Panc1 (cell line): ENCODE measurements around the gene NOP16. TPM values are rescaled to one million over a fixed set of nuclear protein-coding genes. Genes with fewer than 3 reads are reported as not detected.

Experiments
- ATAC-seq: fragments of 200-7000 bp; cut with Tn5 transposase; 2 replicates; pipeline ENCODE4 v1.9.1; 2020; ENCODE audit warnings: mild to moderate bottlenecking, moderate library complexity
- BruUV-seq: library from RNA; stranded (reverse); fragments of 400-500 nt; replicated peaks from 2 replicates; lab custom pipeline; 2021; lab: Mats Ljungman, UMichigan
- CTCF ChIA-PET: fragments of 300-600 bp; sonication (Branson Sonifier 250); formaldehyde crosslinking; loops from one replicate; lab custom pipeline; 2022; ENCODE audit warnings: antibody characterized with exemption; lab: Charles Lee
- POLR2A ChIA-PET: fragments of 300-600 bp; sonication (Branson Sonifier 250); formaldehyde crosslinking; loops from one replicate; lab custom pipeline; 2022; ENCODE audit warnings: antibody characterized with exemption; lab: Charles Lee
- DNase-seq: peaks from one replicate; pipeline ENCODE4 v3.0.0-alpha.2; 2010; ENCODE audit warnings: low read depth, low spot score
- H3K27ac ChIP-seq: 2 replicates; pipeline ENCODE4 v1.5.1; 2011; ENCODE audit warnings: mild to moderate bottlenecking, low read length, inconsistent platforms
- H3K27me3 ChIP-seq: fragments of 200-500 bp; sonication (Bioruptor generic); 2 replicates; pipeline ENCODE4 v1.6.0; 2014; ENCODE audit warnings: low read length, inconsistent platforms; ENCODE audit not compliant: control insufficient read depth, insufficient read depth
- H3K36me3 ChIP-seq: fragments of 200-500 bp; sonication (Bioruptor generic); 2 replicates; pipeline ENCODE4 v1.5.1; 2014; ENCODE audit warnings: inconsistent platforms, mild to moderate bottlenecking, low read length, moderate library complexity; ENCODE audit not compliant: control insufficient read depth, insufficient read depth
- H3K4me1 ChIP-seq: 2 replicates; pipeline ENCODE4 v1.5.1; 2011; ENCODE audit warnings: inconsistent platforms, mild to moderate bottlenecking, low read length, moderate library complexity; ENCODE audit not compliant: control insufficient read depth, insufficient read depth
- H3K4me3 ChIP-seq, 2 experiments: 2 replicates each; pipeline ENCODE4 v1.5.1; 2011 to 2012; ENCODE audit warnings: low read depth in 2 of 2, low read length in 2 of 2, mild to moderate bottlenecking in 2 of 2, inconsistent platforms in 1 of 2, moderate library complexity in 1 of 2
- H3K9me3 ChIP-seq: fragments of 200-500 bp; sonication (Bioruptor generic); 2 replicates; pipeline ENCODE4 v1.5.1; 2014; ENCODE audit warnings: low read depth, mild to moderate bottlenecking, inconsistent platforms, low read length, moderate library complexity; ENCODE audit not compliant: control insufficient read depth, insufficient read depth
- POLR2AphosphoS5 ChIP-seq: IDR thresholded peaks from 2 replicates; pipeline ENCODE4 v1.6.1; 2012; ENCODE audit warnings: mild to moderate bottlenecking, low read depth, low read length, moderate library complexity
- SIN3A ChIP-seq: IDR thresholded peaks from 2 replicates; pipeline ENCODE4 v1.6.1; 2012; ENCODE audit warnings: low read depth, mild to moderate bottlenecking, low read length, moderate library complexity, borderline replicate concordance; ENCODE audit not compliant: insufficient read depth
- TCF7L2 ChIP-seq: IDR thresholded peaks from 2 replicates; pipeline ENCODE4 v1.6.1; 2011; ENCODE audit warnings: mild to moderate bottlenecking, low read depth, low read length, inconsistent platforms
- in situ Hi-C: cut with HindIII; loops from 2 replicates; pipeline ENCODE4 v1.10.0; 2016; ENCODE audit warnings: low sequenced_read_pairs, low pct_unique_long_range_greater_than_20kb
- intact Hi-C: fragments of 100-400 bp; cut with micrococcal nuclease; formaldehyde crosslinking; loops from one replicate; pipeline ENCODE4 v1.10.0; 2022; ENCODE audit not compliant: unreplicated experiment
- total RNA-seq: library from RNA; stranded (reverse); gene quantifications from one replicate; pipeline ENCODE4 v1.2.1, GENCODE V29; 2021; ENCODE audit not compliant: unreplicated experiment
- TF ChIP-seq, protein P1 (sequence below), 2 experiments: IDR thresholded peaks; 2 replicates each; pipeline ENCODE4 v1.6.1; 2011 to 2012; ENCODE audit warnings: low read depth in 2 of 2, control low read depth in 1 of 2, low read length in 1 of 2, mild to moderate bottlenecking in 1 of 2, moderate library complexity in 1 of 2; ENCODE audit not compliant: insufficient read depth in 1 of 2
- TF ChIP-seq, protein P2 (sequence below): fragments of 450-650 bp; IDR thresholded peaks from 2 replicates; pipeline ENCODE4 v1.5.1; 2017; ENCODE audit warnings: mild to moderate bottlenecking

The NOP16 gene
- total RNA-seq, 1 experiment from 2014 or later, result 76.2 TPM

DNA sequence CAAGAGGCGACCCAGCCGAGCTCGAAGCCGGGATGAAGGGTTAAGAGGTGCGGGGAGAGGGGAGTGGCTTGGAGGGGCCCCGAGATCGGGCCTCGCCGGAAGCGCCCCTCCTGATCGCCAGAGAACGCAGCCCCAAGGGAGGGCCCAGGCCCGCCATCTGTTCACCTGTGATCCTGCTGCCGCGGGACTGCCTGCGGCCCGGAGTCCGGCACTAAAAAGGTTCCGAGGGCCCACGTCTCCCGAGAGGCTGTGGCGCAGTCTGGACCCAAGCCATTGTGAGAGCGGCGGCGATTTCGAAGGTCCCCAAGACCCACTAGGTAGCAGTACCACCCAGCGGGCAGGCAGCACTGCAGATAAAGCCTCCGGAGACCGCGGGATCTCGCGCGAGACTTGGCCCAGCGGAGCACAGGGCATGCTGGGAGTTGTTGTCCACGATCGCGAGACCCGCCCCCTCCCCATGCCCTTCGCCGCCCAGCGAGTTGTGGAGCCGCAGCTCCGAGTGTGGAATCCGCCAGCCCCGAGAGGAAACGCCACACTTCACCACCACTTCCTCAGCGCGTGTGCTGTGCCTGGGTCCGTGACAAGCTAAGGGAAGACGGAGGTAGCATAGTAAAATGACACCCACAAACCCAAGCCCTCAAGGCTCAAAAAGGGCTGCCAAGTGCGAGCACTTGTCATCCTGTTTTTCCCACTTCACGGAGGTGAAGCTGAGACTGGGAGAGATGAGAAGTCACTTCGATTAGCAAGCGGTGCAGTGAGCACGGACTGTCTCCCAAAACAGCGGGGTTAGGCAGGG is 26.8 kb downstream of the NOP16 start, which contains the start of gene KIAA1191:
Gene KIAA1191, minus strand, starts transcription at position 328 of the 796 bp plus-strand sequence. CDS start 2,256 bp downstream, outside the sequence.
- Histone ChIP-seq H3K4me1 (peaks cover 13% of the 10 kb centered on the region), H3K36me3 (peaks cover 6% of the 10 kb centered on the region), H3K27ac (peak within 1 kb of the TSS; percentile 93), H3K4me3 (peak within 1 kb of the TSS; percentile 93 to 99), H3K27me3 (no peaks in the 10 kb centered on the region), H3K9me3 (no peaks in the 10 kb centered on the region)
- in situ Hi-C loops, result no loop called here
- POLR2A ChIA-PET, result interaction anchor here (0.9 kb wide), 1 partner anchor 24 kb away, joined by 3 read pairs; no protein-coding TSS in a partner anchor
- ATAC-seq (peak; percentile 97), DNase-seq (peak; percentile 69)
- TF ChIP-seq TCF7L2, result no peak
- TF ChIP-seq, protein P1, sequence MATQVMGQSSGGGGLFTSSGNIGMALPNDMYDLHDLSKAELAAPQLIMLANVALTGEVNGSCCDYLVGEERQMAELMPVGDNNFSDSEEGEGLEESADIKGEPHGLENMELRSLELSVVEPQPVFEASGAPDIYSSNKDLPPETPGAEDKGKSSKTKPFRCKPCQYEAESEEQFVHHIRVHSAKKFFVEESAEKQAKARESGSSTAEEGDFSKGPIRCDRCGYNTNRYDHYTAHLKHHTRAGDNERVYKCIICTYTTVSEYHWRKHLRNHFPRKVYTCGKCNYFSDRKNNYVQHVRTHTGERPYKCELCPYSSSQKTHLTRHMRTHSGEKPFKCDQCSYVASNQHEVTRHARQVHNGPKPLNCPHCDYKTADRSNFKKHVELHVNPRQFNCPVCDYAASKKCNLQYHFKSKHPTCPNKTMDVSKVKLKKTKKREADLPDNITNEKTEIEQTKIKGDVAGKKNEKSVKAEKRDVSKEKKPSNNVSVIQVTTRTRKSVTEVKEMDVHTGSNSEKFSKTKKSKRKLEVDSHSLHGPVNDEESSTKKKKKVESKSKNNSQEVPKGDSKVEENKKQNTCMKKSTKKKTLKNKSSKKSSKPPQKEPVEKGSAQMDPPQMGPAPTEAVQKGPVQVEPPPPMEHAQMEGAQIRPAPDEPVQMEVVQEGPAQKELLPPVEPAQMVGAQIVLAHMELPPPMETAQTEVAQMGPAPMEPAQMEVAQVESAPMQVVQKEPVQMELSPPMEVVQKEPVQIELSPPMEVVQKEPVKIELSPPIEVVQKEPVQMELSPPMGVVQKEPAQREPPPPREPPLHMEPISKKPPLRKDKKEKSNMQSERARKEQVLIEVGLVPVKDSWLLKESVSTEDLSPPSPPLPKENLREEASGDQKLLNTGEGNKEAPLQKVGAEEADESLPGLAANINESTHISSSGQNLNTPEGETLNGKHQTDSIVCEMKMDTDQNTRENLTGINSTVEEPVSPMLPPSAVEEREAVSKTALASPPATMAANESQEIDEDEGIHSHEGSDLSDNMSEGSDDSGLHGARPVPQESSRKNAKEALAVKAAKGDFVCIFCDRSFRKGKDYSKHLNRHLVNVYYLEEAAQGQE (IDR thresholded peaks at IDR 0.05; ENCODE audit: insufficient read depth in 1 of 2, low read depth in 2 of 2, low read length in 1 of 2), result peak in 1 of 2 experiments; percentile 24; a peak in 1 of 4 replicates
- peak; percentile 95 for TF ChIP-seq POLR2AphosphoS5
- peak; percentile 81; the same call in 1 of the 2 replicates for TF ChIP-seq SIN3A
- TF ChIP-seq, protein P2, sequence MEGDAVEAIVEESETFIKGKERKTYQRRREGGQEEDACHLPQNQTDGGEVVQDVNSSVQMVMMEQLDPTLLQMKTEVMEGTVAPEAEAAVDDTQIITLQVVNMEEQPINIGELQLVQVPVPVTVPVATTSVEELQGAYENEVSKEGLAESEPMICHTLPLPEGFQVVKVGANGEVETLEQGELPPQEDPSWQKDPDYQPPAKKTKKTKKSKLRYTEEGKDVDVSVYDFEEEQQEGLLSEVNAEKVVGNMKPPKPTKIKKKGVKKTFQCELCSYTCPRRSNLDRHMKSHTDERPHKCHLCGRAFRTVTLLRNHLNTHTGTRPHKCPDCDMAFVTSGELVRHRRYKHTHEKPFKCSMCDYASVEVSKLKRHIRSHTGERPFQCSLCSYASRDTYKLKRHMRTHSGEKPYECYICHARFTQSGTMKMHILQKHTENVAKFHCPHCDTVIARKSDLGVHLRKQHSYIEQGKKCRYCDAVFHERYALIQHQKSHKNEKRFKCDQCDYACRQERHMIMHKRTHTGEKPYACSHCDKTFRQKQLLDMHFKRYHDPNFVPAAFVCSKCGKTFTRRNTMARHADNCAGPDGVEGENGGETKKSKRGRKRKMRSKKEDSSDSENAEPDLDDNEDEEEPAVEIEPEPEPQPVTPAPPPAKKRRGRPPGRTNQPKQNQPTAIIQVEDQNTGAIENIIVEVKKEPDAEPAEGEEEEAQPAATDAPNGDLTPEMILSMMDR, result no peak; the same call in 1 of the 2 replicates
- CTCF ChIA-PET, result interaction anchor here (0.6 to 0.8 kb wide), 2 partner anchors 11 to 41 kb away, joined by 3 to 7 read pairs; no protein-coding TSS in a partner anchor
- intact Hi-C loops, result no loop called here
- no TSS peak for BruUV-seq

DNA sequence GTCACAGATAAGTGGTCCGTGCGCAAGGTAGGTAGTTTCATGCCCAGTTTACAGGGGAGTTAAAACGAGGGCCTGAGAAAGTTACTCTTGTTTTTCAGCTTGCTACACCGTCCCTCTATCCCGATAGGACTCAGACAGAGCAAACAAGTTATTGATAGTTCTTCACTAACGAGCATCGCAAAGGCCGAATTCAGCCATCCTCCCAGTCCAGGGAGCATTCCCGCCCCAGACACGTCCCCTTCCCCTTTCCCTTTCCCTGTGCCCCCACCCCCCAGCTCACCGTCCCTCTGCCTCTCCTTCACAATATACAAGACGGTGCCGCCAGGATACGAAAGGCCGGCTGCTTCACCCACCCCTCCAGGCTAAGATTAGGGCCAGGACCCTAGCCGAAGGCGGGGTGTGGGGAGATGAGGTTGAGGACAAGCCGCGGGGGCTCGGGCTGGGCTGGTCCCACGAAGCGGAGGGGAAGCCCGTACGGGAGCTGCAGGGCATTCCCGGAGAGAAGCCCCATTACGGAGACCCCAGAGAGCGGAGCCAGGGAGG is 27.4 kb downstream of the NOP16 start:
- CTCF ChIA-PET, result no interaction called here
- DNase-seq, result no peak
- in situ Hi-C loops, result no loop called here

More for the DNA sequence above, 27.4 kb downstream of the NOP16 start:
- POLR2A ChIA-PET, result no interaction called here
- Histone ChIP-seq H3K4me1 (peaks cover 13% of the 10 kb centered on the region), H3K4me3 (peak overlapping the region; percentile 93 to 99), H3K27me3 (no peaks in the 10 kb centered on the region), H3K9me3 (no peaks in the 10 kb centered on the region), H3K27ac (peak overlapping the region; percentile 93), H3K36me3 (peaks cover 6% of the 10 kb centered on the region)
- intact Hi-C loops, result no loop called here
- TF ChIP-seq SIN3A (no peak), POLR2AphosphoS5 (no peak), TCF7L2 (no peak)
- TF ChIP-seq, protein P2, result no peak
- TF ChIP-seq, protein P1 (IDR thresholded peaks at IDR 0.05; ENCODE audit: insufficient read depth in 1 of 2, low read depth in 2 of 2, low read length in 1 of 2), result no peak
- peak; percentile 33 for ATAC-seq
- TSS peak; percentile 79 for BruUV-seq
